Neural progenitor cell (in vitro differentiated cells): Measurements from ENCODE around the gene PMAIP1. TPM values are rescaled to one million over a fixed set of nuclear protein-coding genes. Genes with fewer than 3 reads are reported as not detected.
A peak's percentile ranks its signal among the peaks of the same experiment; 100 is the strongest.

Experiments
- DNase-seq: peaks from one replicate; pipeline ENCODE4 v3.0.0-alpha.2; 2016; ENCODE audit warnings: low spot score
- H2AFZ ChIP-seq: fragments of 200-600 bp; sonication (generic); replicated peaks from 2 replicates; pipeline ENCODE4 v1.6.1; 2016; ENCODE audit warnings: antibody characterized with exemption
- H3F3A ChIP-seq: fragments of 200-600 bp; sonication (generic); 2 replicates; pipeline ENCODE4 v1.6.1; 2016; ENCODE audit warnings: antibody characterized with exemption, low read depth
- H3K27ac ChIP-seq: fragments of 200-600 bp; sonication (generic); 2 replicates; pipeline ENCODE4 v1.5.1; 2016; ENCODE audit warnings: mild to moderate bottlenecking
- H3K27me3 ChIP-seq: fragments of 200-600 bp; sonication (generic); 2 replicates; pipeline ENCODE4 v1.6.1; 2016; ENCODE audit warnings: mild to moderate bottlenecking, moderate library complexity
- H3K36me3 ChIP-seq: fragments of 200-600 bp; sonication (generic); 2 replicates; pipeline ENCODE4 v1.5.1; 2016
- H3K4me1 ChIP-seq: fragments of 200-600 bp; sonication (generic); 2 replicates; pipeline ENCODE4 v1.6.1; 2016; ENCODE audit warnings: mixed run types
- H3K4me2 ChIP-seq: fragments of 200-600 bp; sonication (generic); 2 replicates; pipeline ENCODE4 v1.6.1; 2016
- H3K4me3 ChIP-seq: fragments of 200-600 bp; sonication (generic); 2 replicates; pipeline ENCODE4 v1.5.1; 2016
- H3K79me2 ChIP-seq: fragments of 200-600 bp; sonication (generic); 2 replicates; pipeline ENCODE4 v1.6.1; 2016; ENCODE audit warnings: low read depth
- H3K9ac ChIP-seq: fragments of 200-600 bp; sonication (generic); 2 replicates; pipeline ENCODE4 v1.6.1; 2016
- H3K9me3 ChIP-seq: fragments of 200-600 bp; sonication (generic); 2 replicates; pipeline ENCODE4 v1.5.1; 2016; ENCODE audit warnings: low read depth
- H4K20me1 ChIP-seq: fragments of 200-600 bp; sonication (generic); 2 replicates; pipeline ENCODE4 v1.6.1; 2016; ENCODE audit warnings: low read depth
- H3K27ac Mint-ChIP-seq: 3 replicates; pipeline ENCODE4 v1.8.0; 2021; ENCODE audit warnings: mixed read lengths
- H3K27me3 Mint-ChIP-seq: 2 replicates; pipeline ENCODE4 v1.8.0; 2022; ENCODE audit warnings: low read depth, mild to moderate bottlenecking, inconsistent platforms, moderate library complexity, mixed read lengths; ENCODE audit not compliant: insufficient read depth
- H3K36me3 Mint-ChIP-seq: 3 replicates; pipeline ENCODE4 v1.8.0; 2021; ENCODE audit warnings: mixed read lengths
- H3K4me1 Mint-ChIP-seq: 3 replicates; pipeline ENCODE4 v1.8.0; 2021; ENCODE audit warnings: mixed read lengths
- H3K4me3 Mint-ChIP-seq: 3 replicates; pipeline ENCODE4 v1.8.0; 2021; ENCODE audit warnings: mild to moderate bottlenecking, moderate library complexity, mixed read lengths
- H3K9me3 Mint-ChIP-seq: 3 replicates; pipeline ENCODE4 v1.8.0; 2020; ENCODE audit warnings: mixed read lengths
- EZH2 ChIP-seq: fragments of 200-600 bp; sonication (generic); IDR thresholded peaks from 2 replicates; pipeline ENCODE4 v1.6.1; 2017; ENCODE audit warnings: antibody characterized with exemption, mild to moderate bottlenecking, moderate library complexity
- EZH2phosphoT487 ChIP-seq: fragments of 200-600 bp; sonication (generic); IDR thresholded peaks from 2 replicates; pipeline ENCODE4 v1.6.1; 2017; ENCODE audit warnings: antibody characterized with exemption
- total RNA-seq: library from RNA; depleted of rRNA; stranded (reverse); fragments of >200 nt; gene quantifications from 2 replicates; pipeline ENCODE4 v1.2.3, GENCODE V29; 2015; ENCODE audit warnings: low replicate concordance
- TF ChIP-seq, protein P1 (sequence below): fragments of 200-600 bp; sonication (generic); IDR thresholded peaks from 2 replicates; pipeline ENCODE4 v1.5.1; 2017; ENCODE audit warnings: antibody characterized with exemption, mild to moderate bottlenecking

PMAIP1 gene
- total RNA-seq, 1 donor from 2014 or later, result 3.5 TPM

DNA sequence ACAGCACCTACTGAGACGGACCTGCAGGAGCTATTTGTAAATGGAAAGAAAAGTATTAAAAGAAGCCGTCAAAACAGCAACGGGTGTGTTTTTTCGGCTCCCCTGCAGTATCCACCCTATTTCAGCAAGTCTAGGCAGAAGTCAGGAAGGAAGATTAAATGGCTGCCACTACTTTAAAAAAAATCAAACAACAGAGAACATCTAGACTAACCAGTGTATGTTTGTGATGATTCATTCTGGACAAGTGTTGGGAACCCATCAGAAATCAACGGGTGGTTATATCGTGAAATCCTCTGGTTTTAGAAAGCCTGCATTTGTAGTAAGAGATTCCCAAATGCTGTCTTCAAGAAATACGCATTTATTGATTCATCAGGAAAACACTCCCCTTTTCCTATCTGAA is 9.0 kb downstream of the PMAIP1 start:
- Histone ChIP-seq H3K79me2 (no peaks in the 10 kb centered on the region), H3K4me3 (no peak overlapping the region), H2AFZ (peak overlapping the region; percentile 37), H3K9me3 (no peaks in the 10 kb centered on the region), H3F3A (peaks cover 8% of the 10 kb centered on the region), H3K36me3 (no peaks in the 10 kb centered on the region), H4K20me1 (no peaks in the 10 kb centered on the region), H3K4me2 (peak overlapping the region; percentile 43), H3K4me1 (no peaks in the 10 kb centered on the region), H3K27ac (no peak overlapping the region), H3K27me3 (peaks cover 23% of the 10 kb centered on the region), H3K9ac (no peak overlapping the region)
- no peak for DNase-seq
- H3K4me1 Mint-ChIP-seq, result peaks cover 9% of the 10 kb centered on the region
- peaks cover 2% of the 10 kb centered on the region for H3K27me3 Mint-ChIP-seq
- no peak overlapping the region for H3K4me3 Mint-ChIP-seq
- TF ChIP-seq, protein P1, sequence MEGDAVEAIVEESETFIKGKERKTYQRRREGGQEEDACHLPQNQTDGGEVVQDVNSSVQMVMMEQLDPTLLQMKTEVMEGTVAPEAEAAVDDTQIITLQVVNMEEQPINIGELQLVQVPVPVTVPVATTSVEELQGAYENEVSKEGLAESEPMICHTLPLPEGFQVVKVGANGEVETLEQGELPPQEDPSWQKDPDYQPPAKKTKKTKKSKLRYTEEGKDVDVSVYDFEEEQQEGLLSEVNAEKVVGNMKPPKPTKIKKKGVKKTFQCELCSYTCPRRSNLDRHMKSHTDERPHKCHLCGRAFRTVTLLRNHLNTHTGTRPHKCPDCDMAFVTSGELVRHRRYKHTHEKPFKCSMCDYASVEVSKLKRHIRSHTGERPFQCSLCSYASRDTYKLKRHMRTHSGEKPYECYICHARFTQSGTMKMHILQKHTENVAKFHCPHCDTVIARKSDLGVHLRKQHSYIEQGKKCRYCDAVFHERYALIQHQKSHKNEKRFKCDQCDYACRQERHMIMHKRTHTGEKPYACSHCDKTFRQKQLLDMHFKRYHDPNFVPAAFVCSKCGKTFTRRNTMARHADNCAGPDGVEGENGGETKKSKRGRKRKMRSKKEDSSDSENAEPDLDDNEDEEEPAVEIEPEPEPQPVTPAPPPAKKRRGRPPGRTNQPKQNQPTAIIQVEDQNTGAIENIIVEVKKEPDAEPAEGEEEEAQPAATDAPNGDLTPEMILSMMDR, result no peak
- TF ChIP-seq EZH2phosphoT487, result no peak
- TF ChIP-seq EZH2, result no peak
- H3K27ac Mint-ChIP-seq, result no peak overlapping the region
- no peaks in the 10 kb centered on the region for H3K9me3 Mint-ChIP-seq
- H3K36me3 Mint-ChIP-seq, result peaks cover 4% of the 10 kb centered on the region

DNA sequence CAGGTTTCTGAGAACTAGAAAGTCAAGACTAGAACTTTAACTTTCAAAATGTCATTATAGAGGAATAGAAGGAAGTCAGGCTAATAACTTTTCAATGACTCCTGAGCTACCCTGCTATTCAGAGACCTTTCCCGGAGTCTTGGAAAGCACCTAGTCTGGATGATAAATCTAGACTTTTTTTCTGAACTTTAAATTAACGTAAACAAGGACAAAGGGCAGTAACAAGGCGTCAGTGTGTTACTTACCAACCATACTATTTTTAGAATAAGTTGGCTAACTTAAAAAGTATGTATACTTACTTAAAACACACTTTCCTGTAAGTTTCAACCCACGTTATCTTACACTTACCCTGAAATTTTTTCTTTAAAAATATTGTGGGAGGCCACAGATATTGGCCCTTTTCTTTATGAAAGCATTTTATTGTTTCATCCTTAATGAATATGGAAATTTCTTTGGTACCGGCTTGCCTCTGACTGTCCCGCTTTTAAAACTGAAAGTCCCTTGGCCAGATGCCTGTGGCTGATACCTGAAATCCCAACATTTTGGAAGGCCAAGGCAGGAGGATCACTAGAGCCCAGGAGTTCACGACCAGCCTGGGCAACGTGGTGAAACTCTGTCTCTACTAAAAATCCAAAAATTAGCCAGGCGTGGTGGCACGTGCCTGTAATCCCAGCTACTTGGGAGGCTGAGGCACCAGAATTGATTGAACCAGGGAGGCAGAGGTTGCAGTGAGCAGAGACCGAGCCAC is 9.7 kb downstream of the PMAIP1 start:
- Mint-ChIP-seq H3K27me3 (peaks cover 2% of the 10 kb centered on the region), H3K9me3 (no peaks in the 10 kb centered on the region), H3K4me1 (peaks cover 9% of the 10 kb centered on the region), H3K36me3 (no peaks in the 10 kb centered on the region), H3K27ac (no peak overlapping the region), H3K4me3 (no peak overlapping the region)
- H3K79me2 ChIP-seq, result no peaks in the 10 kb centered on the region
- no peaks in the 10 kb centered on the region for H3K36me3 ChIP-seq
- no peak overlapping the region for H3K4me2 ChIP-seq
- no peak overlapping the region for H3K27ac ChIP-seq
- H3K4me3 ChIP-seq, result no peak overlapping the region
- no peak overlapping the region for H2AFZ ChIP-seq
- no peak overlapping the region for H3K9ac ChIP-seq
- peaks cover 8% of the 10 kb centered on the region for H3F3A ChIP-seq
- no peak for DNase-seq
- H3K4me1 ChIP-seq, result no peaks in the 10 kb centered on the region
- TF ChIP-seq, protein P1, result no peak
- no peak for TF ChIP-seq EZH2phosphoT487
- no peak for TF ChIP-seq EZH2
- H4K20me1 ChIP-seq, result no peaks in the 10 kb centered on the region
- no peaks in the 10 kb centered on the region for H3K9me3 ChIP-seq
- H3K27me3 ChIP-seq, result peaks cover 23% of the 10 kb centered on the region

DNA sequence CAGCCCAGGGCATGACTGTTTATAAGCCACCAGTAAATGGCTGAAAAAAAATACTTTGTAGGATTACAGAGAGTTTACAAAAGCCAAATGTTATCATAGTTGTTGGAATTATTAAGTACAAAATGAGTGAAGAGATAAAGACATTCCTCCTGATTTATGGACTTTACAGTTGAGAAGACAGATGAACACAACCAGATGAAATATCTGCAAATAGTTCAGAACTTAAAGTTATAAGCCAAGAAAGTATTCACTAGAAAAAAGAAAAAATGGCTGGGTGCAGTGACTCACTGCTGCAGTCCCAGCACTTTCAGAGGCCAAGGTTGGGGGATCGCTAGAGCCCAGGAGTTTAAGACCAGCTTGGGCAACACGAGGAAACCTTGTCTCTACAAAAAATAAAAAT is 11.2 kb downstream of the PMAIP1 start:
- Histone ChIP-seq H3K4me1 (no peaks in the 10 kb centered on the region), H2AFZ (no peak overlapping the region), H3K27ac (no peak overlapping the region), H3K79me2 (no peaks in the 10 kb centered on the region), H3F3A (peaks cover 8% of the 10 kb centered on the region), H3K4me2 (no peak overlapping the region), H3K9me3 (no peaks in the 10 kb centered on the region), H3K27me3 (peaks cover 18% of the 10 kb centered on the region), H4K20me1 (no peaks in the 10 kb centered on the region), H3K4me3 (no peak overlapping the region), H3K36me3 (no peaks in the 10 kb centered on the region), H3K9ac (no peak overlapping the region)
- Mint-ChIP-seq H3K27ac (no peak overlapping the region), H3K4me3 (no peak overlapping the region), H3K27me3 (peaks cover 2% of the 10 kb centered on the region), H3K4me1 (peaks cover 9% of the 10 kb centered on the region), H3K9me3 (no peaks in the 10 kb centered on the region), H3K36me3 (no peaks in the 10 kb centered on the region)
- TF ChIP-seq, protein P1, result no peak
- no peak for TF ChIP-seq EZH2
- TF ChIP-seq EZH2phosphoT487, result no peak
- DNase-seq, result no peak
